ENCODE data around the gene RIPOR2.

The RIPOR2 gene

GRCh38 chr6:24840187-24840586, 95.6 kb downstream of the RIPOR2 start:
- no peak for DNase-seq

- no peak for DNase-seq
These were observed 96.8 kb downstream of the RIPOR2 start for GRCh38 chr6:24838994-24839393.

GRCh38 chr6:24838081-24838480, 97.7 kb downstream of the RIPOR2 start:
- no peak for DNase-seq

- no peak for DNase-seq
These were observed 99.7 kb downstream of the RIPOR2 start for GRCh38 chr6:24836109-24836508.

GRCh38 chr6:24833711-24834386, 101.9 kb downstream of the RIPOR2 start:
- no peak for DNase-seq

- DNase-seq, result no peak
These were observed 103.0 kb downstream of the RIPOR2 start for GRCh38 chr6:24832794-24833193.

- DNase-seq, result no peak
These were observed 103.7 kb downstream of the RIPOR2 start for GRCh38 chr6:24831771-24832716.

- no peak for DNase-seq
These were observed 106.1 kb downstream of the RIPOR2 start for GRCh38 chr6:24829657-24830056.

- no peak for DNase-seq
These were observed 107.8 kb downstream of the RIPOR2 start for GRCh38 chr6:24827970-24828369.

- DNase-seq, result no peak
These were observed 108.6 kb downstream of the RIPOR2 start for GRCh38 chr6:24827162-24827561.

- DNase-seq, result no peak
These were observed 110.6 kb downstream of the RIPOR2 start for GRCh38 chr6:24825130-24825630.

GRCh38 chr6:24824142-24824938, 111.4 kb downstream of the RIPOR2 start:
- no peak for DNase-seq

- no peak for DNase-seq
These were observed 112.6 kb downstream of the RIPOR2 start for GRCh38 chr6:24823185-24823584.

GRCh38 chr6:24822696-24823095, 113.1 kb downstream of the RIPOR2 start:
- DNase-seq, result no peak

- DNase-seq, result no peak
These were observed 113.8 kb downstream of the RIPOR2 start for GRCh38 chr6:24821860-24822444.

- DNase-seq, result no peak
These were observed 117.4 kb downstream of the RIPOR2 start for GRCh38 chr6:24818346-24818745.

GRCh38 chr6:24809728-24810127, 126.0 kb downstream of the RIPOR2 start:
- DNase-seq, result no peak

- DNase-seq, result no peak
These were observed 128.2 kb downstream of the RIPOR2 start for GRCh38 chr6:24807584-24807983.

- DNase-seq, result no peak
These were observed 133.3 kb downstream of the RIPOR2 start for GRCh38 chr6:24802271-24803059.

GRCh38 chr6:24799541-24799915, 136.2 kb downstream of the RIPOR2 start:
- DNase-seq, result no peak

GRCh38 chr6:24798740-24799540, 136.8 kb downstream of the RIPOR2 start, which contains the start of gene ARMH2:
ARMH2 (minus strand) TSS chr6:24798917; CDS start chr6:24798857, 60 bp downstream.
- DNase-seq, result no peak

All from activated naive CD4-positive, alpha-beta T cell treated with anti-CD3 and anti-CD28 coated beads, Interleukin-2, amount 50 U/mL, for 16 hours (primary cell).